M059J (cell line): Measurements from ENCODE around the gene ZNF391. TPM values are rescaled to one million over a fixed set of nuclear protein-coding genes. Genes with fewer than 3 reads are reported as not detected.
"Not testable (repeated sequence)": the region's sequence is repeated elsewhere in the genome, so short reads cannot be mapped to it uniquely, and the experiment has no call there.

ENCODE experiments used
- DNase-seq: peaks from one replicate; pipeline ENCODE4 v3.0.0-alpha.2; 2012; ENCODE audit warnings: low read depth
- total RNA-seq: library from RNA; depleted of rRNA; stranded (reverse); fragments of >200 nt; shearing (Covaris generic); gene quantifications from 2 replicates; pipeline ENCODE4 v1.2.3, GENCODE V29; 2014; rRNA removed

Gene ZNF391
- total RNA-seq, 1 experiment from 2014 or later, result 5.2 TPM

DNA sequence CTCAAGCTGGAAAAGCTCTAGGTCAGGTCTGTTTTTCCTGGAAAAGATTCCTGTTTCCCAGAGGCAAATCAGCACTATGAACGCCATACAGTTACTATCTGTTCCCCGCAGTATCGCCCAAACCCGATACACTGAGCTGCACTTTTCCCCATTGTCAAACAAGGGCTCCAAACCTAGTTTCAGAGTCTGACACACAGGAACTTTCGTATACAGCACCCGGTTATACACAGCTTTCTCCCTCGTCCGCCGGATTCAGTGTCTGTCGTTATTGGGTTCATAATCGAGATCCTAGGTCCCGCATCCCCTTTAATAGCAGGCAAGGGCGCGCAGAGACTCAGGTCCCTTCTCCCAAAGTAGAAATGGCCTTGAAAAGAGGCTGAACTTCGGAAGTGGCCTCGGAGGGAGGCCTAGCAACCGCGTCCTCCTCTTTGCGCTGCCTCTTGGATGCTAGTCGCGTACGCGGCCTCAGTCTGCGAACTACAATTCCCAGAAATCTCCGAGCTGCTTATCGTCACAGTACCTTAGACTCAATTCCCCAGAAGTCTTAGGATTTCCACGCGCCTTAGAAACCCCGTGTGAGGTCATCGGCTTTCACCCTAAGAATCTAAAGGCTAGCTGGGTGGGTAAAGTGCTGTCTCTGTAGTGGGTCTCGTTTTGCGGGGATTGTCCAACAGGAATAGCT is 34.2 kb downstream of the ZNF391 start:
- DNase-seq, result no peak

DNA sequence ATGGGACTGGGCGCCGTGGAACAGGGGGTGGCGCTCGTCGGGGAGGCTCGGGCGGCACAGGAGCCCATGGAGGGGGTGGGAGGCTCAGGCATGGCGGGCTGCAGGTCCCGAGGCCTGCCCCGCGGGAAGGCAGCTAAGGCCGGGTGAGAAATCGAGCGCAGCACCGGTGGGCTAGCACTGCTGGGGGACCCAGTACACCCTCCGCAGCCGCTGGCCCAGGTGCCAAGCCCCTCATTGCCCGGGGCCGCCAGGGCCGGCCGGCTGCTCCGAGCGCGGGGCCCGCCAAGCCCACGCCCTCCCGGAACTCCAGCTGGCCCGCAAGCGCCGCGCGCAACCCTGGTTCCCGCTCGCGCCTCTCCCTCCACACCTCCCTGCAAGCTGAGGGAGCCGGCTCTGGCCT is 36.3 kb downstream of the ZNF391 start:
- not testable (repeated sequence) for DNase-seq

DNA sequence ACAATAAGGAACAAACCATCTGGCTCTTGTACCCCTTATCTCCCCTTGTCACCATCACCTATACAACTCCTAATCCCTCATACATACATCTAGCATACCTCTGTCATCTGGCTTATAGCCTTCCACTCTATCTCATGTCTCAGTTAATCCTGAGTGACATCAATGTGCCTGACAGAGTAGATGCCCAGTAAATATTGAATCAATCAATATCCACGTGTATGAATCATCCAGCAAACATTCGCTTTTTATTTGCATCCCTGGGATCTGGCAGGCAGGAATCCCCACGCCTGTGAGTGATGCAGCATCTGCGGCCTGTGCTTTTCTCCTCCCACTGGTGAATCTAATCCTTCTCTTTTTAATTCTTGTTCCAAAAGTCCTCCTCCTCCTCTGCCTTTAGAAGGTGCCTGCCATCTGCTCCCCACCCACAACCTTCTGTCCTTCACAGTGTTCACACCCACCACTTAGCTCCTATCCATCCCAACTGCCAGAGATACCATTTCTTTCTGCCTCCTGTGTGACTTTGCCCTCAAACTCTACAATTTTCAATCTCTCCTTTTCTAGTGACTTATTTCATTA is 37.6 kb downstream of the ZNF391 start:
- no peak for DNase-seq

DNA sequence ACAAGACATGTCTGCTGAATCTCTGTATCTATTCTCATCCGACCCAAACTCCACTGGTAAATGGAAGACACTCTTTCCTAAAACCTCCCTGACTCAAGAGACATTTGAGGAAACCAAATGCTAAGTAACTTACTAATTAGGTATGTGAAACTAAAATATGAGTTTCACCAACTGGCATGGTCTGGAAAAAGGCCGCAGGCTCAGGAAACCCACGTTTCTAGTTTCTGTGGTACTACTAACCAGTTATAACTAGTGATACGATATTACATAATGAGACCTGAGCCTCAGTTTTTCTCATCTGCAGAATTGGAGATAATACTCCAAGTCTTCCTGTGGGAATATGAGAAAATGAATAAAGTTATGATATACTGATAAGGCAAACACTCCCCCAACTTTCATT is 39.9 kb downstream of the ZNF391 start:
- no peak for DNase-seq

DNA sequence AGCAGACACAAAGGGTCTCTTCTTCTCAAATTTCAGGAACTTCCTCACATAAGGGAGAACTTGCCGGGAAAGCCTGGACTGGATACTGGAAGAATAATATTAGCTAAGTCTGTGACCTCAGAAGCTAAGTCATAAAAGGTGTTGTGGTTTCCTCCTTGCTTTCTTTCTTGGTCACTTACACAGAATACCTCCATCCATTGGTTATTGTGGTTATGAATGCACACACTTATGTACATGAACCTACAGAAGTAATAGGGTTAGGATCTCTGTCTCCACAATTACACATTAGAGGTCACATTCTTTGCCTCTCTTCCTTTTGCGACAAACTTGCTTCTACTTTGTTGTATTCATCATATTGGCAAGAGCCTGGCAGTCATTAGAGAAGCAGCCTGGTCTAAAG is 40.4 kb downstream of the ZNF391 start:
- DNase-seq, result no peak

DNA sequence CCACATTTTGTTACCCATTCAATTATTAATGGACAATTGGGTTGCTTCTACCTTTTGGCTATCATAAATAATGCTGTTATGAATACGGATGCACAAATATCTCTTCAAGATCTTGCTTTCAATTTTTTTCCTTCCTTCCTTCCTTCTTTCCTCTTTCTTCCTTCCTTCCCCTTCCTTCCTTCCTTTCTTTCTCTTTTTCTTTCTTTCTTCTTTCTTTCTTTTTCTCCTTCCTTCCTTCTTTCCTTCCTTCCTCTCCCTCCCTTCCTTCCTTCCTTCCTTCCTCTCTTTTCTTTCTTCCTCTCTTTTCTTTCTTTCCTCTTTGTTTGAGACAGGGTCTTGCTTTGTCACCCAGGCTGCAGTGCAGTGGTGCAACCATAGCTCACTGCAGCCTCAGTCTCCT is 45.2 kb downstream of the ZNF391 start:
- no peak for DNase-seq

DNA sequence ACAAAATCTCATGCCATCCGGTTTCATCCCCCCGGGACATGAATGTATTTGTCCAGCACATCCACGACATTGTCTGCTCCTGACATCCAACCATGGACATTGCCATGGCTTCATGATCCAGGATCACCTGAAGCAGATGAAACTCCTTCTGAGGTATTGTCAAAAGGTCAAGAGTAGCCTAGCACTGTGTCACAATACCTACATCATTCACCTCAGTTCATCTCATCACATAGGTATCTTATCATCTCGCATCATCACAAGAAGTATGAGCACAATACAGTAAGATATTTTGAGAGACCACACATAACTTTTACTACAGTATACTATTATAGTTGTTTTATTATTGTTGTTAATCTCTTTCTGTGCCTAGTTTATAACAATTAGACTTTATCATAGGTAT is 50.8 kb downstream of the ZNF391 start:
- DNase-seq, result no peak

DNA sequence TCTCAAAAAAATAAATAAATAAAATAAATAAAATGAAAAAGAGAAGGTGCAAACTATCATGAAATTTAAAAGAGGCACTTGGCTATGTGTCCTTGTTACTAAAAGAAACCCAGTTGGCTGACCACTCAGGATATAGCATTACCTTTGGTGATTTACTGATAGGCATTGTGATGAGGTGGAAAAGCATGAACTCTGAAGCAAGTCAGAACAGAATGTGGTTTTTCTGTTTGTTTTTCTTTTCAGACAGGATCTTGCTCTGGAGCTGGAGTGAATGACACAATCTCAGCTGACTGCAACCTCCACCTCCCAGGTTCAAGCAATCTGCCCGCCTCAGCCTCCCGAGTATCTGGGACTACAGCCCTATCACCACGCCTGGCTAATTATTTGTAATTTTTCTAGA is 52.4 kb downstream of the ZNF391 start:
- peak; percentile 79 for DNase-seq

DNA sequence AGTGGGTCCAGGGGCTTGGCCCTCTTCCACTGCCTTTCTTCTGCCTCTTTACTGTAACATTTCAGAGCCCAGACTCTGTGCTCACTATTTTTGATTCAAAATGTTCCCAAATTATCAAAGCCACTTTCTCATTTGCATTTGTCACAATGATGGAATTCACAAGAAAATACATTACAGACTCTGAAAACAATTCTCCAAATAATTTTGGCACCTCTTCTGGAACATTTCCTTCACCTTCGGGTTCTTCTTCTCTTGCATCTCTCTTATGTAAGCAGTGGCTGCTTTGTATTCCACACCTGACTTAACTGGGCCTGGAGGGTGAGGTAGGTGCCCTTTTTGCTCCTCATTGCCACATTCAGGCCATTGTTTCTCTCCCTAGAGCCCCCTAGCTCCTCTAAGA is 54.4 kb downstream of the ZNF391 start:
- no peak for DNase-seq

DNA sequence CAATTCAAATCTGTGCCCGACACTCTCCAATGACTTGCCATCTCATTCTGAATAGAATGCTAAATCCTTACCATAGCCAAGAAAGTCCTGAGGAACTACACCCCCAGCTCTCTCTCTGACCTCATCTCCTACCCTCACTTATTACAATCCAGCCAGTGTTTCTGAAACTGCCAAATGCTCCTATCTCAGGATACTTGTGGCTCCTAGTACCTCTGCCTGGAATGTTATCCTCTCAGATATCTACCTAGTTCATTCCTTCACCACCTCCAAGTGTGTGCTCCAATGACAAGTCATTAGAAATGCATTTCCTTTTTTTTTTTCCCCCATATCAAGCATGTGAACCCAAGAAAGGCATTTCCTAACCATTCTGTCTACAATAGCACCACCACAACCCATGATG is 59.9 kb downstream of the ZNF391 start:
- DNase-seq, result no peak

DNA sequence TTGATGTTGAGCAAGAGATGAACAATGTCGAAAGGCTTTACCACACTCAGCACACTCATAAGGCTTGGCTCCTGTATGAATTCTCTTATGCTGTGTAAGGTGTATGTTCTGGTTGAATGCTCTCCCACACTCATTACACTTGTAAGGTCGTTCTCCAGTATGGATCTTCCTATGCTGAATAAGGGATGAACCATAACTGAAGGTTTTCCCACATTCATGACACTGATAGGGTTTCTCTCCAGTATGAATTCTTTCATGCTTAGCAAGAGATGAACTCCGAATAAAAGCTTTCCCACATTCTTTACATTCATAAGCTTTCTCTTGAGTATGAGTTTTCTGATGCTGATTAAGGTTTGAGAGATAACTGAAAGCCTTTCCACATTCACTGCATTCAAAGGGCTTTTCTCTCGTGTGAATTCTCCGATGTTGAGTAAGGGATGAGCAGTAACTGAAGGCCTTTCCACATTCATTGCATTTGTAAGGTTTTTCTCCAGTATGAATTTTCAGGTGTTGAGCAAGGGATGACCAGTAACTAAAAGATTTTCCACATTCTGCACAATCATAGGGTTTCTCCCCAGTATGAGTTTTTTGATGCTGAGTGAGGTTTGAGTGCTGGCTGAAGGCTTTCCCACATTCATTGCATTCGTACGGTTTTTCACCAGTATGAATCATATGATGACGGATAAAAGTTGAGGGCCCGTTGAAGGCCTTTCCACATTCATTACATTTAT is 63.3 kb downstream of the ZNF391 start:
- no peak for DNase-seq

DNA sequence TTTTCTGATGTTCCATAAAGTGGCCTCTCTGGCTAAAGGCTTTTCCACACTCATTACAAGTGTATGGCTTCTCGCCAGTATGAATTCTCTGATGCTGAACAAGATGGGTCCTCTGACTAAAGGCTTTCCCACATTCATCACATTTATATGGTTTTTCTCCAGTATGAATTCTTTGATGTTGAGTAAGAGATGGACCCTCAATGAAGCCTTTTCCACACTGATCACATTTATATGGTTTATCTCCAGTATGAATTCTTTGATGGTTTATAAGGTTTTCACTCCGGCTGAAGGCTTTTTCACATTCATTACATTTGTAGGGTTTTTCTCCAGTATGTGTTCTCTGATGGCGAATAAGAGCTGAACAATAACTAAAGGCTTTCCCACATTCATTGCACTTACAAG is 63.9 kb downstream of the ZNF391 start:
- peak; percentile 31 for DNase-seq

Other genes starting within 250 kb of the ZNF391 start
- 2.9 and 5.4 TPM in 2 replicates for gene PRSS16, start 141.1 kb upstream of the ZNF391 start, total RNA-seq
- not detected in 2 replicates for gene POM121L2, start 76.5 kb upstream of the ZNF391 start, total RNA-seq
- 12.3 and 15.9 TPM in 2 replicates for gene ZNF184, start 84.3 kb downstream of the ZNF391 start, total RNA-seq